SK-N-MC (cell line): ENCODE results near the gene COL6A2.
"Not testable (repeated sequence)": the region's sequence is repeated elsewhere in the genome, so short reads cannot be mapped to it uniquely, and the experiment has no call there.

Source experiments
- DNase-seq: peaks from one replicate; pipeline ENCODE4 v3.0.0-alpha.2; 2011; ENCODE audit warnings: low read depth, low spot score
- H3K27ac ChIP-seq: fragments of 200-600 bp; sonication (generic); 2 replicates; pipeline ENCODE4 v1.5.1; 2016; ENCODE audit warnings: mixed run types
- H3K36me3 ChIP-seq: fragments of 200-600 bp; sonication (generic); 2 replicates; pipeline ENCODE4 v1.6.1; 2017; ENCODE audit warnings: antibody characterized with exemption, low read length, mixed read lengths; ENCODE audit not compliant: insufficient read depth
- H3K4me3 ChIP-seq: fragments of 200-600 bp; sonication (generic); 2 replicates; pipeline ENCODE4 v1.5.1; 2016
- H3K9ac ChIP-seq: fragments of 200-600 bp; sonication (generic); 2 replicates; pipeline ENCODE4 v1.8.0; 2017; ENCODE audit warnings: mixed run types, mixed read lengths; ENCODE audit not compliant: insufficient read length
- H3K9me3 ChIP-seq: fragments of 200-600 bp; sonication (generic); 2 replicates; pipeline ENCODE4 v1.6.1; 2017; ENCODE audit warnings: low read depth, mild to moderate bottlenecking, antibody characterized with exemption, low read length, moderate library complexity, mixed read lengths
- EZH2 ChIP-seq: fragments of 200-600 bp; sonication (generic); IDR thresholded peaks from one replicate; pipeline ENCODE4 v1.6.1; 2017; ENCODE audit warnings: antibody characterized with exemption
- FOXP2 ChIP-seq: optimal IDR thresholded peaks from 2 replicates; pipeline ENCODE3; 2011; ENCODE audit warnings: mild to moderate bottlenecking, moderate library complexity; ENCODE audit not compliant: insufficient read depth; ENCODE audit errors: extremely low read length, control extremely low read depth
- POLR2AphosphoS5 ChIP-seq: IDR thresholded peaks from 2 replicates; pipeline ENCODE4 v1.6.1; 2012; ENCODE audit warnings: mild to moderate bottlenecking, low read depth, low read length, borderline replicate concordance

The COL6A2 gene

DNA sequence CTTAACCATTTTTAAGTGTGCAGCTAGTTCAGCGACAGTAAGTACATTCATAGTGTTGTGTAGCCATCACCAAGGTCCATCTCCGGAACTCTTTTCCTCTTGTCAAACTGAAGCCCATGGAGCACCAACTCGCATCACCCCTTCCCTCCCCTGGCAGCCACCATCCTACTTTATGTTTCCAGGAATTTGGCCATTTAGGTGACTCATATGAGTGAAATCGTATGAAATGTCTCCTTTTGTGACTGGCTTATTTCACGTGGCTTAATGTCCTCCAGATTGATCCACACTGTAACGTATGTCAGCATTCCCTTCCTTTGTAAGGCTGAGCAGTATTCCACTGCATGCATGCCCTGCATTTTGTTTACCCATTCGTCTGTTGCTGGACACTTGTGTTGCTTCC is 2.5 kb downstream of the COL6A2 start:
- H3K9me3 ChIP-seq, result 0 out of 2 replicates have a peak, but pooled peaks cover 1% of the 10 kb centered on the region
- DNase-seq, result no peak
- H3K9ac ChIP-seq, result no peak overlapping the region
- H3K27ac ChIP-seq, result no peak overlapping the region
- no peak for TF ChIP-seq FOXP2
- no peak for TF ChIP-seq POLR2AphosphoS5
- TF ChIP-seq EZH2, result no peak
- no peak overlapping the region for H3K4me3 ChIP-seq
- H3K36me3 ChIP-seq, result no peaks in the 10 kb centered on the region; the same call in 1 of the 2 replicates

DNA sequence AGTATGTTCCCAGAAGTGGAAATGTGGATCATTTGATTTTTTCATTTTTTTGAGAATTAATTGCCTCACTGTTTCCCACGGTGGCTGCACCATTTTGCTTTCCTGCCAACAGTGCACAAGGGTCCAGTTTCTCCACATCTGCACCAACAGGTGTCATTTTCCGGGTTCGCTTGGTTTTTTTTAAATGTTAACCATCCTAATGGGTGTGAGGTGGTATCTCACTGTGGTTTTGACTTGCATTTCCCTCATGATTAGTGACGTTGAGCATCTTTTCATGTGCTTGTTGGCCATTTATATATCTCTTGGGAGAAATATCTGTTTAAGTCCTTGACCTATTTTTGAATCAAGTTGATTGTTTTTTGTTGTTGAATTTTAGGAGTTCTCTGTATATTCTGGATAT is 3.0 kb downstream of the COL6A2 start:
- H3K9me3 ChIP-seq, result 0 out of 2 replicates have a peak, but pooled peaks cover 2% of the 10 kb centered on the region
- no peak for DNase-seq
- no peaks in the 10 kb centered on the region; the same call in 1 of the 2 replicates for H3K36me3 ChIP-seq
- H3K9ac ChIP-seq, result no peak overlapping the region
- no peak overlapping the region for H3K4me3 ChIP-seq
- TF ChIP-seq POLR2AphosphoS5 (no peak), EZH2 (no peak), FOXP2 (no peak)
- H3K27ac ChIP-seq, result no peak overlapping the region

DNA sequence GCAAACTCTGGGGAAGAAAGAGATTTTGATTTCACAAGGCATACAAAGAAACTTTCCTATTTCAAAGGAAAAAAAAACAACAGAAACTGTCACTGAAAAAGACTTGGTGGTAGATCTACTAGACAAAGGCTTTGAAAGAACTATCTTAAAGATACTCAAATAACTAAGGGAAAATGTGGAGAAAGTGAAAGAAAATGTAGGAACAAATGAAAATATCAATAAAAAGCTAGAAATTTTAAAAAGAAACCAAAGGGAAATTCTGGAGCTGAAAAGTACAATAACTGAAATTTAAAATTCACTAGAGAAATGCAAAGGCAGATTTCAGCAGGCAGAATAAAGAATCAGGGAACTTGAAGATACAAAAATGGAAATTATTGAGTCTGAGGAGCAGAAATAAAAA is 6.2 kb downstream of the COL6A2 start:
- DNase-seq, result no peak
- Histone ChIP-seq H3K9ac (no peak overlapping the region), H3K9me3 (0 out of 2 replicates have a peak, but pooled peaks cover 2% of the 10 kb centered on the region), H3K27ac (no peak overlapping the region), H3K4me3 (no peak overlapping the region), H3K36me3 (no peaks in the 10 kb centered on the region; the same call in 1 of the 2 replicates)
- TF ChIP-seq FOXP2 (no peak), POLR2AphosphoS5 (no peak), EZH2 (no peak)

DNA sequence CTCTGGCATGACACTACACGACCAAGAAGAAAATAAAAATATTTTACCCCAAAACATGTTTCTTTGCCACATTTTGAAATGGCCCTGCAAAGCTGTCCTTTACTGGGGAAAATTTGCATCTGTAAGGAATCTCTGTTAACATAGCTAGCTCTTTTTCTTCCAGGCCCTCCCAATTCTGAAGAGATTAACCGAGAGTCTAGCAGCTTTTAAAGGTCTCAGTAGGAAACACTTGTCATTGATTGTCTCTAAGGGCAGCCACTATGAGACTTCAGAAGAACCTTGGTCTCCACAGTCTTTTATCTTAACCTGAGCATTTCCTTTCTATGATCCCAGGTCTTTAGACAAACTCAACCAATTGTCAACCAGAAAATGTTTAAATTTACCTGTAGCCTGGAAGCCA is 9.5 kb downstream of the COL6A2 start:
- H3K9me3 ChIP-seq, DNase-seq, H3K27ac ChIP-seq, H3K4me3 ChIP-seq, H3K9ac ChIP-seq, H3K36me3 ChIP-seq: not testable (repeated sequence)

DNA sequence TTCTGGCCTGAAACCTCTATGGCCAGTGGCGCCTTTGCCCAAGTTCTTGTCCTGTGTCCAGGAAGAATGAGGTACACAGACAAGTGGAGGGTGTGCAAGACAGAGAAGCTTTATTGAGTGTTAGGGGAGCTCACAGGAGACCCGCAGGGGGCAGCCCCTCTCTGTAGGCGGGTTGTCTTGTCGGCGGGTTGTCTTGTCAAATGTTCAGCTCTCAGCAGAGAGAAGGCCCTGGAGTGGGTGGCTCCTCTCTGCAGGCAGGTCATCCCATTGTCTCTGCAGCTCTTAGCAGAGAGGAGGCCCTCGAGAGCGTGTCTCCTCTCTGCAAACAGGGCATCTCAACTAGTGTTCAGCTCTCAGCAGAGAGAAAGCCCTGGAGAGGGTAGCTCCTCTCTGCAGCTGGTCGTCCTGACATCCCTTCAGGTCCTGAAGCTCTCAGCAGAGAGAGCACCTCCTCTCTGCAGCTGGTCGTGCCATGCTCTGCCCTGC is 11.0 kb downstream of the COL6A2 start:
- H3K9me3 ChIP-seq, result 0 out of 2 replicates have a peak, but pooled peaks cover 2% of the 10 kb centered on the region
- no peak overlapping the region for H3K9ac ChIP-seq
- no peak for DNase-seq
- no peak overlapping the region for H3K4me3 ChIP-seq
- no peak overlapping the region for H3K27ac ChIP-seq
- H3K36me3 ChIP-seq, result peaks cover 12% of the 10 kb centered on the region; the same call in 1 of the 2 replicates
- TF ChIP-seq EZH2, result no peak
- TF ChIP-seq FOXP2, result no peak
- TF ChIP-seq POLR2AphosphoS5, result no peak

DNA sequence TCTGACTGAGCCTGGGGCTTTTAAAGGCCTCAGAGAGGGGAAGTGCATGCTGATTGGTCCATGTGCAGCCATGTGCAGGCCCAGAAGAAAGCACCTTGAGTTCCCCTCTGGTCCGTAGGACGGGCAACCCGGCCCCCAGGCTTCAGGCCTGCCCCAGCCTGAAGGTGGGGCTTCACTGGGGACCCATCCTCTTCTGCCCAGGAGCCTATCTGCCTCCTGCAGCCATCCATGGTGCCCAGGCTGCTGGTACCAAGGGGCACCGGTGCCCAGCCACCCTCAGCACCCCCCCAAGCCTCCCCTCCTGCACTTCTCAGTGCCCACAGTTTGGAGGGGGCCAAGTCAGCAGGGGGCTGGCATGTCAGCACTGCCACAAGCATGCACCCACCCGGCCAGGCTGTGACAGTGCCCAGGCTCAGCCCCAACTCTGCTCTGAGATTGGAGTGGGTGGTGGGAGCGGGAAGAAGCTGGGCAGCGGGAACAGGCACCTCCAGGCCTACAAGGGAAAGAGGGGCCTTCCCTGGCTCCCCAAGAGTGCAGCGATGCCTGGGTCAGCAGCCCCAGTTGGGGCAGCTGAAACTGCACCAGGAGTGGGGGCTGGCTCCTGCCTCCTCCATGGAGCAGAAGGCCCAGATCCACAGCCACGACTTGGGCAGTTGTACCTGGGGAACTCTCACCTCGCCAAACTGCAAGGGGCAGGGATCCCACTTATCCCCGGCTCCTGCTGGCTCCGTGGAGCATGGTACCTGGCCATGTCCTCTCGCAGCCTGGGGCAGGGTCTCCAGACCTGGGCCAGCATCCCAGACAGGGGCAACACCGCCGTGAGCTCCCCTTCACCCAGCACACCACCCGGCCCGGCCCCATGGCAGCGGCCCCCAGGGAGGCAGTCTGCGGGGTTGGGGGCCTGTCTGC is 11.7 kb downstream of the COL6A2 start:
- TF ChIP-seq FOXP2 (no peak), POLR2AphosphoS5 (no peak), EZH2 (no peak)
- DNase-seq, result no peak
- no peak overlapping the region for H3K9ac ChIP-seq
- no peak overlapping the region for H3K27ac ChIP-seq
- H3K4me3 ChIP-seq, result no peak overlapping the region
- 0 out of 2 replicates have a peak, but pooled peaks cover 2% of the 10 kb centered on the region for H3K9me3 ChIP-seq
- peaks cover 12% of the 10 kb centered on the region; the same call in 1 of the 2 replicates for H3K36me3 ChIP-seq

DNA sequence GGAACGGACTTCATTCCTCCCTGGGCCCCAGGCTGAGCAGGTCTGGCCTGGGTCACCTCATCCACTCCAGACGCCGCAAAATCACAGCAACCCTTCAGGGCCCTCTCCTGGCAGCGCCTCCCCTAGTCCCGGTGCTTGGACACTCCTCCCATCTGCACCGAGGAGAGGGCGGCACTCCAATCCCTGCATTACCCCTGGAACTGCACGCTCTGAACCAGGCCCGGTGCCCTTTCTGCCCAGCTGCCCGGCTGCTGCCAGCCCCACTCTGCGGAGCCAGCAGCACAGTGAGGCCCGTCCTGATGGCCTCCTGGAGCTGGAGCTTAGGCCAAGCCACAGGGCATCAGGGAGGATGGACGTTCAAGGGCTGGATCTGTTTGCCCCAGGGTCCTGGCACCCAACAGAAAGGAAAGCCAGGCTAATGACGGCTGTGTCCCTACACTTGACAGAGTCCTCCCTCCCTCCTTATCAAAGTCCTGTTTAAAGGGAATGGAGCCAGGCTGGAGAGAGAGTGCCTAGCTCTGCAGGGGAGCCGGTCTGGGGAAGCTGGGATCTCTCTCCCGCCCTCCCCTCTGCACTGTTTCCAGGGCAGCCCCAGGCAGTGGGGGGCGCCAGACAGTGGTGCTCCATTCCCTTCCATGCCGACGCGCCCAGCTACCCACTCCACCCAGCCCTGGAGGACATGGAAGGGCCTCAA is 12.7 kb downstream of the COL6A2 start:
- no peaks in the 10 kb centered on the region for H3K9me3 ChIP-seq
- H3K36me3 ChIP-seq, result peaks cover 17% of the 10 kb centered on the region; the same call in 1 of the 2 replicates
- H3K4me3 ChIP-seq, result no peak overlapping the region
- H3K9ac ChIP-seq, result no peak overlapping the region
- no peak for TF ChIP-seq POLR2AphosphoS5
- no peak for TF ChIP-seq EZH2
- no peak overlapping the region for H3K27ac ChIP-seq
- DNase-seq, result no peak

DNA sequence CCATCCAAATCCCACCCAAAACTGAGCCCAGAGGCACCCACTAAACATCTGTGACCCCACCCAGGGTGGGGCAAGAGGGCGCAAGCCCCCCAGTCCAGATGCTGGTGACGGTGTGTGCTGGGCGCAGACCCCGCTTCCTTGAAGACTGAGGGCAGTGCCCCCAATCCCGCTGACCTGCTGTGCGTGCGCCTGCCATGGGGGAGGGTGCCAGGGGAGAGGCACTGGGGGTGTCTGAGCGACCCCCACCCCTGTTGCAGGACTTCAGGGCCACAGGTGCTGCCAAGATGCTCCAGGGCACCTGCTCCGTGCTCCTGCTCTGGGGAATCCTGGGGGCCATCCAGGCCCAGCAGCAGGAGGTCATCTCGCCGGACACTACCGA is 13.3 kb downstream of the COL6A2 start:
- Histone ChIP-seq H3K27ac (no peak overlapping the region), H3K36me3 (peaks cover 17% of the 10 kb centered on the region; the same call in 1 of the 2 replicates), H3K4me3 (no peak overlapping the region), H3K9ac (no peak overlapping the region), H3K9me3 (no peaks in the 10 kb centered on the region)
- TF ChIP-seq POLR2AphosphoS5, result no peak
- no peak for TF ChIP-seq FOXP2
- no peak for TF ChIP-seq EZH2
- DNase-seq, result no peak
